Karpas-422 (cell line): ENCODE results near the gene SMTNL1. TPM values are rescaled to one million over a fixed set of nuclear protein-coding genes. Genes with fewer than 3 reads are reported as not detected.

Experiments
- DNase-seq: peaks from one replicate; pipeline ENCODE4 v3.0.0-alpha.2; 2015
- H2AFZ ChIP-seq: fragments of 200-600 bp; sonication (generic); 2 replicates; pipeline ENCODE4 v1.6.1; 2014; ENCODE audit warnings: antibody characterized with exemption, low read length, mixed read lengths
- H3K27ac ChIP-seq: fragments of 200-600 bp; sonication (generic); 2 replicates; pipeline ENCODE4 v1.5.1; 2014; ENCODE audit warnings: mild to moderate bottlenecking, low read length, moderate library complexity
- H3K27me3 ChIP-seq: fragments of 200-600 bp; sonication (generic); 2 replicates; pipeline ENCODE4 v1.6.1; 2014; ENCODE audit warnings: low read length, mixed read lengths
- H3K36me3 ChIP-seq: fragments of 200-600 bp; sonication (generic); 2 replicates; pipeline ENCODE4 v1.6.1; 2014; ENCODE audit warnings: low read length, mixed read lengths; ENCODE audit not compliant: insufficient read depth
- H3K4me1 ChIP-seq: fragments of 200-600 bp; sonication (generic); 2 replicates; pipeline ENCODE4 v1.6.1; 2014; ENCODE audit warnings: mild to moderate bottlenecking, low read length, mixed read lengths
- H3K4me2 ChIP-seq: fragments of 200-600 bp; sonication (generic); 2 replicates; pipeline ENCODE4 v1.6.1; 2014; ENCODE audit warnings: low read length, low read depth, mild to moderate bottlenecking; ENCODE audit not compliant: poor library complexity, severe bottlenecking
- H3K4me3 ChIP-seq: fragments of 200-600 bp; sonication (generic); 2 replicates; pipeline ENCODE4 v1.5.1; 2014; ENCODE audit warnings: mild to moderate bottlenecking, antibody characterized with exemption, low read length, mixed read lengths
- H3K79me2 ChIP-seq: fragments of 200-600 bp; sonication (generic); 2 replicates; pipeline ENCODE4 v1.6.1; 2014; ENCODE audit warnings: mild to moderate bottlenecking, low read length, mixed read lengths
- H3K9ac ChIP-seq: fragments of 200-600 bp; sonication (generic); 2 replicates; pipeline ENCODE4 v1.6.0; 2014; ENCODE audit warnings: low read length
- H3K9me2 ChIP-seq: fragments of 200-600 bp; sonication (generic), shearing (Covaris generic); replicated peaks from 2 replicates; pipeline ENCODE4 v1.6.0; 2014; ENCODE audit warnings: mild to moderate bottlenecking, low read length, moderate library complexity; ENCODE audit not compliant: insufficient read depth
- H3K9me3 ChIP-seq: fragments of 300-700, 200-600 bp; sonication (generic); 2 replicates; pipeline ENCODE4 v1.6.1; 2014; ENCODE audit warnings: low read length, mixed read lengths
- H4K20me1 ChIP-seq: fragments of 200-600 bp; sonication (generic); 2 replicates; pipeline ENCODE4 v1.6.1; 2014; ENCODE audit warnings: mild to moderate bottlenecking, antibody characterized with exemption, low read length, low read depth; ENCODE audit not compliant: insufficient read depth
- total RNA-seq: library from RNA; depleted of rRNA; stranded (reverse); fragments of >200 nt; shearing (Covaris generic); gene quantifications from 2 replicates; pipeline ENCODE4 v1.2.3, GENCODE V29; 2014; ENCODE audit warnings: low replicate concordance

SMTNL1 gene
- total RNA-seq, 1 experiment from 2014 or later: not detected

GRCh38 chr11:57497303-57498247 is 39.8 kb upstream of the SMTNL1 start:
- H3K4me1 ChIP-seq: no peaks in the 10 kb centered on the region; the same call in 1 of the 2 replicates
- no peak overlapping the region for H3K4me2 ChIP-seq
- DNase-seq: no peak
- peaks cover 29% of the 10 kb centered on the region; the same call in 1 of the 2 replicates for H3K36me3 ChIP-seq
- no peak overlapping the region for H3K4me3 ChIP-seq
- H3K9me2 ChIP-seq: no peaks in the 10 kb centered on the region
- H4K20me1 ChIP-seq: peaks cover 18% of the 10 kb centered on the region; the same call in 1 of the 2 replicates
- H2AFZ ChIP-seq: no peak overlapping the region
- peaks cover 5% of the 10 kb centered on the region for H3K79me2 ChIP-seq
- H3K27ac ChIP-seq: no peak overlapping the region
- H3K27me3 ChIP-seq: no peaks in the 10 kb centered on the region
- H3K9ac ChIP-seq: no peak overlapping the region
- H3K9me3 ChIP-seq: no peaks in the 10 kb centered on the region

GRCh38 chr11:57498540-57498939 is 38.9 kb upstream of the SMTNL1 start:
- Histone ChIP-seq H3K36me3 (peaks cover 29% of the 10 kb centered on the region; the same call in 1 of the 2 replicates), H3K27ac (no peak overlapping the region), H3K9ac (no peak overlapping the region), H2AFZ (no peak overlapping the region), H3K9me2 (no peaks in the 10 kb centered on the region), H3K9me3 (no peaks in the 10 kb centered on the region), H4K20me1 (peaks cover 18% of the 10 kb centered on the region; the same call in 1 of the 2 replicates), H3K4me2 (no peak overlapping the region), H3K27me3 (no peaks in the 10 kb centered on the region), H3K79me2 (peaks cover 9% of the 10 kb centered on the region), H3K4me3 (no peak overlapping the region), H3K4me1 (no peaks in the 10 kb centered on the region; the same call in 1 of the 2 replicates)
- no peak for DNase-seq

- Histone ChIP-seq H4K20me1 (peaks cover 22% of the 10 kb centered on the region; the same call in 1 of the 2 replicates), H3K9me2 (no peaks in the 10 kb centered on the region), H3K4me2 (no peak overlapping the region), H3K36me3 (peaks cover 33% of the 10 kb centered on the region), H3K79me2 (peaks cover 14% of the 10 kb centered on the region), H3K4me1 (no peaks in the 10 kb centered on the region), H3K4me3 (no peak overlapping the region), H3K27ac (no peak overlapping the region), H3K27me3 (no peaks in the 10 kb centered on the region), H3K9me3 (no peaks in the 10 kb centered on the region), H2AFZ (no peak overlapping the region), H3K9ac (no peak overlapping the region)
- DNase-seq: peak; percentile 74
These were observed 37.9 kb upstream of the SMTNL1 start for GRCh38 chr11:57499413-57499982.

- no peaks in the 10 kb centered on the region for H3K27me3 ChIP-seq
- no peak overlapping the region for H3K27ac ChIP-seq
- no peak overlapping the region for H3K4me3 ChIP-seq
- H4K20me1 ChIP-seq: peaks cover 24% of the 10 kb centered on the region; the same call in 1 of the 2 replicates
- peaks cover 19% of the 10 kb centered on the region for H3K79me2 ChIP-seq
- H3K36me3 ChIP-seq: peaks cover 38% of the 10 kb centered on the region
- no peaks in the 10 kb centered on the region for H3K9me3 ChIP-seq
- no peak overlapping the region for H2AFZ ChIP-seq
- H3K4me2 ChIP-seq: no peak overlapping the region
- no peaks in the 10 kb centered on the region for H3K9me2 ChIP-seq
- no peak for DNase-seq
- H3K4me1 ChIP-seq: no peaks in the 10 kb centered on the region
- H3K9ac ChIP-seq: no peak overlapping the region
These were observed 37.4 kb upstream of the SMTNL1 start for GRCh38 chr11:57499983-57500461.

- DNase-seq: no peak
- Histone ChIP-seq H3K79me2 (peaks cover 24% of the 10 kb centered on the region), H3K27me3 (no peaks in the 10 kb centered on the region), H3K4me1 (no peaks in the 10 kb centered on the region), H2AFZ (no peak overlapping the region), H3K4me3 (no peak overlapping the region), H3K36me3 (peaks cover 40% of the 10 kb centered on the region), H3K27ac (no peak overlapping the region), H3K9ac (no peak overlapping the region), H3K4me2 (no peak overlapping the region), H3K9me3 (no peaks in the 10 kb centered on the region), H4K20me1 (peaks cover 24% of the 10 kb centered on the region; the same call in 1 of the 2 replicates), H3K9me2 (no peaks in the 10 kb centered on the region)
These were observed 36.9 kb upstream of the SMTNL1 start for GRCh38 chr11:57500515-57500914.

- Histone ChIP-seq H3K27me3 (no peaks in the 10 kb centered on the region), H3K27ac (no peak overlapping the region), H3K4me2 (no peak overlapping the region), H3K4me3 (no peak overlapping the region), H3K9me3 (no peaks in the 10 kb centered on the region), H3K9ac (no peak overlapping the region), H4K20me1 (peaks cover 24% of the 10 kb centered on the region; the same call in 1 of the 2 replicates), H2AFZ (no peak overlapping the region), H3K79me2 (peaks cover 28% of the 10 kb centered on the region), H3K9me2 (no peaks in the 10 kb centered on the region), H3K36me3 (peaks cover 41% of the 10 kb centered on the region), H3K4me1 (no peaks in the 10 kb centered on the region)
- DNase-seq: no peak
These were observed 36.5 kb upstream of the SMTNL1 start for GRCh38 chr11:57500926-57501325.

GRCh38 chr11:57501953-57502352 is 35.4 kb upstream of the SMTNL1 start:
- Histone ChIP-seq H3K4me3 (no peak overlapping the region), H2AFZ (no peak overlapping the region), H3K4me2 (no peak overlapping the region), H4K20me1 (peaks cover 24% of the 10 kb centered on the region; the same call in 1 of the 2 replicates), H3K4me1 (no peaks in the 10 kb centered on the region), H3K27me3 (no peaks in the 10 kb centered on the region), H3K27ac (no peak overlapping the region), H3K9me3 (no peaks in the 10 kb centered on the region), H3K9ac (no peak overlapping the region), H3K36me3 (peaks cover 34% of the 10 kb centered on the region), H3K9me2 (no peaks in the 10 kb centered on the region), H3K79me2 (peaks cover 36% of the 10 kb centered on the region)
- no peak for DNase-seq

- Histone ChIP-seq H3K9me2 (no peaks in the 10 kb centered on the region), H3K4me2 (no peak overlapping the region), H3K4me3 (no peak overlapping the region), H3K27ac (no peak overlapping the region), H3K4me1 (no peaks in the 10 kb centered on the region), H3K36me3 (peaks cover 34% of the 10 kb centered on the region), H3K9ac (no peak overlapping the region), H3K9me3 (no peaks in the 10 kb centered on the region), H4K20me1 (peaks cover 24% of the 10 kb centered on the region; the same call in 1 of the 2 replicates), H3K27me3 (no peaks in the 10 kb centered on the region), H2AFZ (no peak overlapping the region), H3K79me2 (peaks cover 39% of the 10 kb centered on the region)
- no peak for DNase-seq
These were observed 35.0 kb upstream of the SMTNL1 start for GRCh38 chr11:57502376-57502775.
